ENCODE results near the gene HAPLN1.
"Not testable (repeated sequence)": the region's sequence is repeated elsewhere in the genome, so short reads cannot be mapped to it uniquely, and the experiment has no call there.

The HAPLN1 gene

GRCh38 chr5:83720836-83721537, at the start of gene HAPLN1:
Gene HAPLN1, minus strand, starts transcription at chr5:83720855. Its CDS starts 47,332 bp downstream, at chr5:83673523.
- no peak for DNase-seq

GRCh38 chr5:83767409-83767992, 46.8 kb upstream of the HAPLN1 start:
- no peak for DNase-seq

GRCh38 chr5:83764101-83764500, 43.4 kb upstream of the HAPLN1 start:
- no peak for DNase-seq

GRCh38 chr5:83760579-83760978, 39.9 kb upstream of the HAPLN1 start:
- DNase-seq, result no peak

- no peak for DNase-seq
Observed at GRCh38 chr5:83752700-83753099, 32.0 kb upstream of the HAPLN1 start.

- DNase-seq, result no peak
Observed at GRCh38 chr5:83751201-83751600, 30.5 kb upstream of the HAPLN1 start.

- peak in 1 of 2 donors; percentile 13 for DNase-seq
Observed at GRCh38 chr5:83750749-83751148, 30.1 kb upstream of the HAPLN1 start.

GRCh38 chr5:83745816-83746215, 25.2 kb upstream of the HAPLN1 start:
- DNase-seq, result no peak

- DNase-seq, result peak in 1 of 2 donors; percentile 59
Observed at GRCh38 chr5:83744821-83745220, 24.2 kb upstream of the HAPLN1 start.

- no peak for DNase-seq
Observed at GRCh38 chr5:83742089-83742488, 21.4 kb upstream of the HAPLN1 start.

- DNase-seq, result no peak
Observed at GRCh38 chr5:83741571-83741970, 20.9 kb upstream of the HAPLN1 start.

- DNase-seq, result no peak
Observed at GRCh38 chr5:83740741-83741140, 20.1 kb upstream of the HAPLN1 start.

- not testable (repeated sequence) for DNase-seq
Observed at GRCh38 chr5:83736169-83736568, 15.5 kb upstream of the HAPLN1 start.

GRCh38 chr5:83735058-83735457, 14.4 kb upstream of the HAPLN1 start:
- not testable (repeated sequence) for DNase-seq

- peak in 1 of 2 donors; percentile 20 for DNase-seq
Observed at GRCh38 chr5:83731638-83732037, 11.0 kb upstream of the HAPLN1 start.

- no peak for DNase-seq
Observed at GRCh38 chr5:83729362-83729761, 8.7 kb upstream of the HAPLN1 start.

GRCh38 chr5:83726912-83727311, 6.3 kb upstream of the HAPLN1 start:
- no peak for DNase-seq

- DNase-seq, result no peak
Observed at GRCh38 chr5:83724935-83725334, 4.3 kb upstream of the HAPLN1 start.

GRCh38 chr5:83724001-83724400, 3.3 kb upstream of the HAPLN1 start:
- DNase-seq, result no peak

GRCh38 chr5:83723031-83723430, 2.4 kb upstream of the HAPLN1 start:
- no peak for DNase-seq

- DNase-seq, result no peak
Observed at GRCh38 chr5:83721953-83722901, 1.6 kb upstream of the HAPLN1 start.

GRCh38 chr5:83718936-83719495, 1.6 kb downstream of the HAPLN1 start:
- no peak for DNase-seq

- DNase-seq, result peak in 1 of 2 donors; percentile 63
Observed at GRCh38 chr5:83718195-83718825, 2.3 kb downstream of the HAPLN1 start.

Data from bone marrow (tissue), 2 donors.